Activated CD4-positive, alpha-beta memory T cell treated with anti-CD3 and anti-CD28 coated beads for 36 hours (primary cell): ENCODE measurements around the gene LAPTM5. TPM values are rescaled to one million over a fixed set of nuclear protein-coding genes. Genes with fewer than 3 reads are reported as not detected.
"Not testable (repeated sequence)": the region's sequence is repeated elsewhere in the genome, so short reads cannot be mapped to it uniquely, and the experiment has no call there.

Source experiments
- CTCF ChIA-PET: fragments of 350-600 bp; sonication (Branson Sonifier 250); formaldehyde crosslinking; loops from one replicate; lab custom pipeline; 2021; ENCODE audit warnings: antibody characterized with exemption, inconsistent platforms; lab: Charles Lee
- POLR2A ChIA-PET: fragments of 350-600 bp; sonication (Branson Sonifier 250); formaldehyde crosslinking; loops from one replicate; lab custom pipeline; 2021; ENCODE audit warnings: antibody characterized with exemption; lab: Charles Lee
- DNase-seq: peaks from one replicate; pipeline ENCODE4 v3.0.0-alpha.2; 2020
- H3K27ac Mint-ChIP-seq: one replicate; pipeline ENCODE4 v1.8.0; 2021; ENCODE audit warnings: mixed read lengths
- H3K27me3 Mint-ChIP-seq: one replicate; pipeline ENCODE4 v1.8.0; 2021; ENCODE audit warnings: mixed read lengths
- H3K36me3 Mint-ChIP-seq: one replicate; pipeline ENCODE4 v1.8.0; 2021; ENCODE audit warnings: mixed read lengths
- H3K4me1 Mint-ChIP-seq: one replicate; pipeline ENCODE4 v1.8.0; 2021; ENCODE audit warnings: low read depth, mixed read lengths
- H3K4me3 Mint-ChIP-seq: one replicate; pipeline ENCODE4 v1.8.0; 2021; ENCODE audit warnings: mild to moderate bottlenecking, mixed read lengths
- H3K9me3 Mint-ChIP-seq: one replicate; pipeline ENCODE4 v1.8.0; 2021; ENCODE audit warnings: mixed read lengths
- intact Hi-C: fragments of 100-400 bp; cut with micrococcal nuclease; formaldehyde crosslinking; loops from one replicate; pipeline ENCODE4 v1.15.1; 2023
- total RNA-seq, 2 experiments: library from RNA; stranded (reverse); gene quantifications; one replicate each; pipeline ENCODE4 v1.2.3, GENCODE V29; 2021

The LAPTM5 gene
- total RNA-seq, 2 experiments from 2014 or later: 190 to 196 TPM

DNA sequence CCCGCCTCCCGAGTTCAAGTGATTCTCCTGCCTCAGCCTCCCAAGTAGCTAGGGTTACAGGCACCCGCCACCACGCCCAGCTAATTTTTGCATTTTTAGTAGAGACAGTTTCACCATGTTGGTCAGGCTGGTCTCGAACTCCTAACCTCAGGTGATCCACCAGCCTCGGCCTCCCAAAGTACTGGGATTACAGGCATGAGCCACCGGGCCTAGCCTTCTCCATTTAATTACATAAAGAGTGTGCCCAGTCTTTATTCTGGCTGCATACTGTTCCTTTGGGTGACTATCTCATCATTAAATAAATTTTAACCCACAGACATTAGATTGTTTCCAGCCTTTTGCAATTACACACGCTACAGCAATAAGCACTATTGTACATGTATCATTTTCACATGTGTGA, 9.4 kb upstream of the LAPTM5 start:
- DNase-seq, intact Hi-C loops, H3K27me3 Mint-ChIP-seq, H3K4me3 Mint-ChIP-seq, H3K36me3 Mint-ChIP-seq, H3K9me3 Mint-ChIP-seq, H3K27ac Mint-ChIP-seq, POLR2A ChIA-PET: not testable (repeated sequence)
- H3K4me1 Mint-ChIP-seq: peaks cover 28% of the 10 kb centered on the region
- CTCF ChIA-PET: interaction anchor here (0.7 to 5.0 kb wide), 3 partner anchors 13 to 48 kb away, joined by 3 to 26 read pairs (median 19); no protein-coding TSS in a partner anchor

DNA sequence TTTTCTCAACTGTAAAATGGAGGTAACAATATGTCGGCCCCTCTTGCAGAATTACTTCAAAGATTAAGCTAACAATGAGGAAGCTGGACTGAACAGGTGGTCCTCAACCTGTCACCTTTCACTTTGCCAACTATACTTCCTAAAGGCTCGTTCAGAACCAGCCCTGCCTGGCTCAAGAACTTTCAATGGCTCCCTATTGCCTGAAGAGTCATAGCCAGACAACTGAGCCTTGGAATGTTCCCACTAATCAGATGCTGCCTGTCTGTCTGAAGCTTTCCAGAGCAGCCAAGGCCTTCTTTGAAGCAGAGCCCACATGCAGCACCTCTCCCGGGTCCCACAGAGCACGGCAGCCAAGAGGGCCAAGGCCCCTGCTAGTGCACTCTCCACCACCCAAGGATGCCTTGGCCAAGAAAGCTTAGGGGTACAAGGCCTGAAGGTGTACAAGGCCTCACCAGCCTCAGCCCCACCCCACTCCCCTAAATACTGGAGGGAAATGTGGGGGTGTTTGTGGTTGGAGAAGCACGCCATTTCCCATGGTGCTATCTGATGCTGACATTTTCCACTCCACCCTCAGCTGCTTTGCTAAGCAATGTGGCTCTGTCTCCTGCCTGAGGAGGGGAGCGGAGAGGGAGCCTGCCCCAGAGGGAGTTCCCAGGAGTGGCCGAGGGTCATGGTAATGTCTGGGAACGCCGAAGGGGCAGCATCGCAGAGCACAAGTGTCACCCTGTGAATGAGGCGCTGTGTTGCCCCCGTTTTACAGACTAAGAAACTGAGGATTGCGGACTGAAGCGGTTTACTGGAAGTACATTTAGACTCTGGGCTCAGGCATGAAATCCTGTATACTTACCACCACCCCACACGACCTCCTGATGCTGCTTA, 8.2 kb upstream of the LAPTM5 start:
- ChIA-PET POLR2A (interaction anchor here (0.6 kb wide), 1 partner anchor 14 kb away, joined by 3 read pairs; no protein-coding TSS in a partner anchor), CTCF (interaction anchor here (0.6 to 5.0 kb wide), 5 partner anchors 14 to 1730 kb away, joined by 3 to 26 read pairs (median 3); no protein-coding TSS in a partner anchor)
- Mint-ChIP-seq H3K4me3 (peak overlapping the region; percentile 48), H3K9me3 (no peaks in the 10 kb centered on the region), H3K27ac (peak overlapping the region; percentile 76), H3K36me3 (no peaks in the 10 kb centered on the region), H3K4me1 (peaks cover 39% of the 10 kb centered on the region), H3K27me3 (no peaks in the 10 kb centered on the region)
- intact Hi-C loops: no loop called here
- DNase-seq: peak; percentile 52

DNA sequence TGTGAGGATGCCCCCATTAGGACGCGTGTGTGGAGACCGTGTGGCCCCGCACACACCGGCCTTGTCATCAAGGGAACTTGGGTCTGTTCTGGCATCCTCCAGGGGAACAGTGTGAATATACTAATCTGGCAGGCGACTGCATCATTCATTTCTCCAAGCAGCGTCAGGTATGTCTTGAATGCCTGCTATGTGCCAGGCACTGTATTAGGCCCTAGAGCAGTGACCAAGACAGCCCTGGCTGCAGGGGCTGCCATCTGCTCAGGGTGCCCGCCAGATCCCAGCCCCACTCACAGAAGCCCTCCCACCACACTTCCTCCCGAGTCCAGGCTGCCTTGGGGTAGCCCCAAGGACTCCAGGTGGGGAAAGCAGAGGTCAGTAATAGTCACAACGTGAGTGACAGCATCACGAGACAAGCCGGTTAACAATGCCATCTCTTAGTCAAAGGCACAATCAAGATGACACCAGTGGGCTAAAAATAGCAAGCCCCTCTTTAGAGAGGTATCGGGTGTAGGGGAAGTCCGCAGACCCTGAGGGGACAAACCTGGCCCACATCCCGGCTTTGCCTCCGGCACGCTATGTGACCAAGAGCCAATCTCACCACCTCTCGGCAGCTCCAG, 7.5 kb upstream of the LAPTM5 start:
- CTCF ChIA-PET: interaction anchor here (0.6 to 5.0 kb wide), 3 partner anchors 46 to 1731 kb away, joined by 3 to 26 read pairs (median 3); no protein-coding TSS in a partner anchor
- Mint-ChIP-seq H3K9me3 (no peaks in the 10 kb centered on the region), H3K4me3 (no peak overlapping the region), H3K27ac (peak overlapping the region; percentile 42), H3K36me3 (no peaks in the 10 kb centered on the region), H3K4me1 (peaks cover 46% of the 10 kb centered on the region), H3K27me3 (no peaks in the 10 kb centered on the region)
- DNase-seq: no peak
- POLR2A ChIA-PET: no interaction called here
- intact Hi-C loops: no loop called here

DNA sequence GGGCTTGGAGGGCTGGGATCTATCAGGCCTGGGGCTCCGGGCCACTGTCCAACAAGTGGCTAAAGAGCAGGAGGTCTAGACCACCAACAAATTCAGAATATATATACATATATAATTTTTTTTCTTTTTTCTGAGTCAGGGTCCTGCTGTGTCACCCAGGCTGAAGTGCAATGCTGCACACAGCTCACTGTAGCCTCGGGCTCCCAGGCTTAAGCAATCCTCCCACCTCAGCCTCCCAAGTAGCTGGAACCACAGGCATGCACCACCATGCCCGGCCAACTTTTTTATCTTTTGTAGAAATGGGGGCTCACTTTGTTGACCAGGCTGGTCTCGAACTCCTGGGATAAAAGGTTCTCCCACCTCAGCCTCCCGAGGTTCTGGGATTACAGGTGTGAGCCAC, 6.8 kb upstream of the LAPTM5 start:
- Mint-ChIP-seq H3K4me3 (no peak overlapping the region), H3K36me3 (no peaks in the 10 kb centered on the region), H3K4me1 (peaks cover 52% of the 10 kb centered on the region), H3K27ac (no peak overlapping the region), H3K9me3 (no peaks in the 10 kb centered on the region), H3K27me3 (no peaks in the 10 kb centered on the region)
- intact Hi-C loops: no loop called here
- POLR2A ChIA-PET: no interaction called here
- no peak for DNase-seq
- CTCF ChIA-PET: interaction anchor here (11.0 kb wide), 1 partner anchor 45 kb away, joined by 123 read pairs; no protein-coding TSS in a partner anchor

GRCh38 chr1:30763651-30764248, 6.2 kb upstream of the LAPTM5 start:
- no peak overlapping the region for H3K4me3 Mint-ChIP-seq
- no peaks in the 10 kb centered on the region for H3K36me3 Mint-ChIP-seq
- no peak for DNase-seq
- H3K27ac Mint-ChIP-seq: no peak overlapping the region
- ChIA-PET CTCF (interaction anchor here (8.2 to 11.0 kb wide), 2 partner anchors 15 to 44 kb away, joined by 76 to 123 read pairs; no protein-coding TSS in a partner anchor), POLR2A (no interaction called here)
- H3K27me3 Mint-ChIP-seq: no peaks in the 10 kb centered on the region
- peaks cover 59% of the 10 kb centered on the region for H3K4me1 Mint-ChIP-seq
- no peaks in the 10 kb centered on the region for H3K9me3 Mint-ChIP-seq
- intact Hi-C loops: no loop called here

DNA sequence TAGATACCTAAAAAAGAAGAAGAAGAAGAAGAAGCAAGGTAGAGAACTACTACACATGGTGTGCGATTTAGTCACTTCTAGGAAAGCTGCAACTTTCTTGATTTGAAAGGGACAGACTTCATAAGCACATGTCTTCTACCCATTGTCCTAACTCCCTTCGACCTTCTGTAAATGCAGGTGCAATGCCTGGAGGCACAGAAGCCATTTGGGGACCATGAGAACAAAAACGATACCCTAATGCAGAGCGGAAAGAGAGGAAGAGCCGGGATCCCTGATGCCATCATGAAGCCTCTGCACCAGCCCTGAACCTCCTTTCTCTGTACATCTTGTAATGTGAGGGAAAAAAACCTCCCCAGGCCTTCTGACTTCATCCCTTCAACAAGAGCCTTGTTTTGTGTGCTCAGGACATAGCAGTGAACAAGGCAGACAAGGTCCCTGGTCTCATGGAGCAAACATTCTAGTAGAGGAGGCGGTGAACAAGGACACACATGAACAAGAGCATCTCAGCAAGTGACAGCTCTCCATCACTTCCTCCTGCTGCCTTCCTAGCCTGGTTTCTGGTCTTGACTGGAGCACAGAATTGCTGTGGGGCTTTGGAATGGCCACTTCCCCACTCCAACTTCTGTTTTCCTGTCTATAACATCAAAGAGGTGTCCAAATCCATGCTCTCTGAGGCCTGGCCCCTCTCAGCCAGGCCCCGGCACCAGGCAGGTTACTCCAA, 5.5 kb upstream of the LAPTM5 start:
- no peaks in the 10 kb centered on the region for H3K9me3 Mint-ChIP-seq
- ChIA-PET POLR2A (interaction anchor here (3.3 kb wide), 1 partner anchor 44 kb away, joined by 19 read pairs; no protein-coding TSS in a partner anchor), CTCF (interaction anchor here (2.4 to 11.0 kb wide), 4 partner anchors 16 to 44 kb away, joined by 11 to 123 read pairs (median 46); no protein-coding TSS in a partner anchor)
- no peak for DNase-seq
- H3K4me1 Mint-ChIP-seq: peaks cover 65% of the 10 kb centered on the region
- intact Hi-C loops: no loop called here
- peak overlapping the region; percentile 19 for H3K27ac Mint-ChIP-seq
- H3K4me3 Mint-ChIP-seq: no peak overlapping the region
- H3K27me3 Mint-ChIP-seq: no peaks in the 10 kb centered on the region
- no peaks in the 10 kb centered on the region for H3K36me3 Mint-ChIP-seq

- H3K4me1 Mint-ChIP-seq: peaks cover 72% of the 10 kb centered on the region
- ChIA-PET POLR2A (interaction anchor here (1.9 to 3.3 kb wide), 2 partner anchors 18 to 43 kb away, joined by 5 to 19 read pairs; no protein-coding TSS in a partner anchor), CTCF (interaction anchor here (1.0 to 11.0 kb wide), 6 partner anchors 14 to 43 kb away, joined by 3 to 123 read pairs (median 14); no protein-coding TSS in a partner anchor)
- H3K27me3 Mint-ChIP-seq: no peaks in the 10 kb centered on the region
- intact Hi-C loops: no loop called here
- peaks cover 2% of the 10 kb centered on the region for H3K36me3 Mint-ChIP-seq
- H3K27ac Mint-ChIP-seq: peak overlapping the region; percentile 19
- no peaks in the 10 kb centered on the region for H3K9me3 Mint-ChIP-seq
- DNase-seq: no peak
- no peak overlapping the region for H3K4me3 Mint-ChIP-seq
These were observed 4.8 kb upstream of the LAPTM5 start for GRCh38 chr1:30762152-30762929.

DNA sequence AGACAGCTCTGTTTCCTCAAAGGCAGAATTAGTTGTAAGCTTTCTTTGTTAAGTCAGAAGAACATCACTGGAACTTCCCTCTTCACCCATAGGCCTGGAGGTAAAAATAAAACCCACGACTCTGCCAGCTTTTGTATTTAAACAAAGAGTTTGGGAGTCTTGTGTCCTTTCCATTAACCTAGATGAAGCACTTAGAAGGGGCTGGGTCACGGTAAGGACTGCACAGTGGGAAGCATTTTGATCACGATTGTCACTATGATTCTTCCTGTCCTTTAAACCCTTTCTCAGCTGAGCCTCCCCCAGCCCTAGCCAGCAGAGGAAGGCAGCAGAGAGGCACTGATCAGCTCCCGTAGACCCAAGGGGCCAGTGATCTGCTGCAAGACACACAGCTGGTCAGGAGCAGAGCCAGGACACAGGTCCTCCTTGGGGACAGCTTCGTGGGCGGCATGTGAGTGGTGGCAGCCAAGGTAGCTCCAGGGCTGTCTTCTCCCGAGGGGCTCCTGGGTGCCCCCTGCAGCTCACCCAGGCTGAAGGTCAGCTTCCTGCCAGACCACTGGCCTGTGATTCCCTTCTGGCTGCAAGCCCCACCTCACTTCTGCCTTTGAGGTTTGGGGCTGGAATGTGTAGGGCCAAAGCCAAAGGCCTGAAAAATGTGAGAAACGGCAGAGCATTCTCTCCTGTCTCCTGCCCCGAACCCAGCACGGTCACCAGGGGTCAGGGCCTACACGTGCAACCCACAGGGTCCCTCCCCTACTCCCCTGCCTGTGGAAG, 4.0 kb upstream of the LAPTM5 start:
- Mint-ChIP-seq H3K27ac (peak overlapping the region; percentile 25), H3K36me3 (peaks cover 7% of the 10 kb centered on the region), H3K4me1 (peaks cover 72% of the 10 kb centered on the region), H3K4me3 (no peak overlapping the region), H3K9me3 (no peaks in the 10 kb centered on the region), H3K27me3 (no peaks in the 10 kb centered on the region)
- DNase-seq: no peak
- intact Hi-C loops: no loop called here
- ChIA-PET CTCF (interaction anchor here (1.0 to 11.0 kb wide), 6 partner anchors 13 to 42 kb away, joined by 3 to 123 read pairs (median 14); no protein-coding TSS in a partner anchor), POLR2A (interaction anchor here (0.7 to 3.3 kb wide), 3 partner anchors 12 to 42 kb away, joined by 5 to 19 read pairs (median 5); no protein-coding TSS in a partner anchor)

- H3K27ac Mint-ChIP-seq: peak overlapping the region; percentile 74
- no peak for DNase-seq
- H3K4me3 Mint-ChIP-seq: peak overlapping the region; percentile 50
- H3K4me1 Mint-ChIP-seq: peaks cover 70% of the 10 kb centered on the region
- POLR2A ChIA-PET: interaction anchor here (0.7 to 3.3 kb wide), 3 partner anchors 11 to 41 kb away, joined by 5 to 19 read pairs (median 5); no protein-coding TSS in a partner anchor
- no peaks in the 10 kb centered on the region for H3K27me3 Mint-ChIP-seq
- H3K36me3 Mint-ChIP-seq: peaks cover 7% of the 10 kb centered on the region
- H3K9me3 Mint-ChIP-seq: no peaks in the 10 kb centered on the region
- CTCF ChIA-PET: interaction anchor here (1.1 to 11.0 kb wide), 7 partner anchors 12 to 41 kb away, joined by 3 to 123 read pairs (median 11); partner anchors contain the start of gene MATN1
- intact Hi-C loops: no loop called here
These were observed 3.2 kb upstream of the LAPTM5 start for GRCh38 chr1:30760596-30761324.
